ENCODE results near the gene SPINT1.

SPINT1 gene

DNA sequence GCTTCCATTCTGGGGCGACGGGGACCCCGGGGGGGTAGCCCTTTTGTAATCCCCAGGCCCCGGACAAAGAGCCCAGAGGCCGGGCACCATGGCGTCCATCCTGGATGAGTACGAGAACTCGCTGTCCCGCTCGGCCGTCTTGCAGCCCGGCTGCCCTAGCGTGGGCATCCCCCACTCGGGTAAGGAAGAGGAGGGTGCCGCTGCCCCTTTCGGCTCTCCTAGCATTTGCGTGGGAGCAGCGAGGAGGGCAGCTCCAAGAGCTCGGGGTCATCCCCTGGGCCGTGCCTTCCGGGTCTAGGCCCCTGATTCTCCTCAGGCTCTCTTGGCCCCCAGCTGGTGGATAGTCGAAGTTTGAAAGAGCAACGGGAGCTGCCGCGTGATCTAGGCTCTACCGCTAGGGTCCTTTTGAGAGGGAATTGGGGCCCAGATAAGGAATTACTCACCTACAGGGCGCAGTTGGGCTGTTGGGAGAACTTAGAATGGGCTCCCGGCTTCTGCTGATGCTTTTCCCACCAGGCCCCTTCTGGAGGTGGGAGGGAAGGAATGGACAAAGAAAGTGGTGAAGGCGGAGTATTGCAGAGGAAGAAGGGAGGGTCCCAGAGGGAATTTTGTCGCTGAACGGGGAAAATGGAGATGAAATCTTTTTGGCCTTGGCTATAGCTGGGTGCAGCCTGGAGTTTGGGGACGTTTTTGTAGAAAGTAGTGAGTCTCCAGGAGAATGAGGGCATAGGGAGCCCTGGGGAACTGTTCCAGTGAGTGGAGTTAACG, 51.0 kb downstream of the SPINT1 start:
- no peak for DNase-seq

DNA sequence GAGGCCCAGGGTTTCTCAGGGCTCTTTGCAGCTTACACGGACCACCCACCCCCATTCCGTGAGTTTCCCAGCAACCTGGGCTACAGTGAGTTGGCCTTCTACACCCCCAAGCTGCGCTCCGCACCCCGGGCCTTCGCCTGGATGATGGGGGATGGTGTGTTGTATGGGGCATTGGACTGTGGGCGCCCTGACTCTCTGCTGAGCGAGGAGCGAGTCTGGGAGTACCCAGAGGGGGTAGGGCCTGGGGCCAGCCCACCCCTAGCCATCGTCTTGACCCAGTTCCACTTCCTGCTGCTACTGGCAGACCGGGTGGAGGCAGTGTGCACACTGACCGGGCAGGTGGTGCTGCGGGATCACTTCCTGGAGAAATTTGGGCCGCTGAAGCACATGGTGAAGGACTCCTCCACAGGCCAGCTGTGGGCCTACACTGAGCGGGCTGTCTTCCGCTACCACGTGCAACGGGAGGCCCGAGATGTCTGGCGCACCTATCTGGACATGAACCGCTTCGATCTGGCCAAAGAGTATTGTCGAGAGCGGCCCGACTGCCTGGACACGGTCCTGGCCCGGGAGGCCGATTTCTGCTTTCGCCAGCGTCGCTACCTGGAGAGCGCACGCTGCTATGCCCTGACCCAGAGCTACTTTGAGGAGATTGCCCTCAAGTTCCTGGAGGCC, 55.8 kb downstream of the SPINT1 start:
- DNase-seq, result no peak

DNA sequence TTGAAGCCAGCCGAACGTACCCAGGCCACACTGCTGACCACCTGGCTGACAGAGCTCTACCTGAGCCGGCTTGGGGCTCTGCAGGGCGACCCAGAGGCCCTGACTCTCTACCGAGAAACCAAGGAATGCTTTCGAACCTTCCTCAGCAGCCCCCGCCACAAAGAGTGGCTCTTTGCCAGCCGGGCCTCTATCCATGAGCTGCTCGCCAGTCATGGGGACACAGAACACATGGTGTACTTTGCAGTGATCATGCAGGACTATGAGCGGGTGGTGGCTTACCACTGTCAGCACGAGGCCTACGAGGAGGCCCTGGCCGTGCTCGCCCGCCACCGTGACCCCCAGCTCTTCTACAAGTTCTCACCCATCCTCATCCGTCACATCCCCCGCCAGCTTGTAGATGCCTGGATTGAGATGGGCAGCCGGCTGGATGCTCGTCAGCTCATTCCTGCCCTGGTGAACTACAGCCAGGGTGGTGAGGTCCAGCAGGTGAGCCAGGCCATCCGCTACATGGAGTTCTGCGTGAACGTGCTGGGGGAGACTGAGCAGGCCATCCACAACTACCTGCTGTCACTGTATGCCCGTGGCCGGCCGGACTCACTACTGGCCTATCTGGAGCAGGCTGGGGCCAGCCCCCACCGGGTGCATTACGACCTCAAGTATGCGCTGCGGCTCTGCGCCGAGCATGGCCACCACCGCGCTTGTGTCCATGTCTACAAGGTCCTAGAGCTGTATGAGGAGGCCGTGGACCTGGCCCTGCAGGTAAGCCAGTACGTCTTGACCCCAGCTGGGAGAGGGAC, 56.6 kb downstream of the SPINT1 start:
- no peak for DNase-seq

DNA sequence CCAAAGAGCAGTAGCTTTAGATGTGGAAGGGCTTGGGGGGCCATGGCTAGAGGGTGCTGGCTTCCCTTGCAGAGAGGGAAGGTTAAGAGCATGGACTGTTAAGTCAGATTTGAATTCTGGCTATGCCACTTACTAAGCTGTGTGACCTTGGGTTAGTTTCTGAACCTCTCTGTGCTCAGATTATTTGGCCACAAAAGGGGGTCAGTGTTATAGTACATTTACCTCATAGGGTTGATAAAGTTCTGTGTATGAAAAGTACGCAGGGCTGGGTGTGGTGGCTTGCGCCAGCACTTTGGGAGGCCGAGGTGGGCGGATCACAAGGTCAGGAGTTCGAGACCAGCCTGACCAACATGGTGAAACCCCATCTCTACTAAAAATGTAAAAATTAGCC, 57.2 kb downstream of the SPINT1 start:
- DNase-seq, result no peak

DNA sequence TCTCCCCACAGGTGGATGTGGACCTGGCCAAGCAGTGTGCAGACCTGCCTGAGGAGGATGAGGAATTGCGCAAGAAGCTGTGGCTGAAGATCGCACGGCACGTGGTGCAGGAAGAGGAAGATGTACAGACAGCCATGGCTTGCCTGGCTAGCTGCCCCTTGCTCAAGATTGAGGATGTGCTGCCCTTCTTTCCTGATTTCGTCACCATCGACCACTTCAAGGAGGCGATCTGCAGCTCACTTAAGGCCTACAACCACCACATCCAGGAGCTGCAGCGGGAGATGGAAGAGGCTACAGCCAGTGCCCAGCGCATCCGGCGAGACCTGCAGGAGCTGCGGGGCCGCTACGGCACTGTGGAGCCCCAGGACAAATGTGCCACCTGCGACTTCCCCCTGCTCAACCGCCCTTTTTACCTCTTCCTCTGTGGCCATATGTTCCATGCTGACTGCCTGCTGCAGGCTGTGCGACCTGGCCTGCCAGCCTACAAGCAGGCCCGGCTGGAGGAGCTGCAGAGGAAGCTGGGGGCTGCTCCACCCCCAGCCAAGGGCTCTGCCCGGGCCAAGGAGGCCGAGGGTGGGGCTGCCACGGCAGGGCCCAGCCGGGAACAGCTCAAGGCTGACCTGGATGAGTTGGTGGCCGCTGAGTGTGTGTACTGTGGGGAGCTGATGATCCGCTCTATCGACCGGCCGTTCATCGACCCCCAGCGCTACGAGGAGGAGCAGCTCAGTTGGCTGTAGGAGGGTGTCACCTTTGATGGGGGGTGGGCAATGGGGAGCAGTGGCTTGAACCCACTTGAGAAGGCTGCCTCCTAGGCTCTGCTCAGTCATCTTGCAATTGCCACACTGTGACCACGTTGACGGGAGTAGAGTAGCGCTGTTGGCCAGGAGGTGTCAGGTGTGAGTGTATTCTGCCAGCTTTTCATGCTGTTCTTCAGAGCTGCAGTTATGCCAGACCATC, 59.0 kb downstream of the SPINT1 start:
- no peak for DNase-seq

DNA sequence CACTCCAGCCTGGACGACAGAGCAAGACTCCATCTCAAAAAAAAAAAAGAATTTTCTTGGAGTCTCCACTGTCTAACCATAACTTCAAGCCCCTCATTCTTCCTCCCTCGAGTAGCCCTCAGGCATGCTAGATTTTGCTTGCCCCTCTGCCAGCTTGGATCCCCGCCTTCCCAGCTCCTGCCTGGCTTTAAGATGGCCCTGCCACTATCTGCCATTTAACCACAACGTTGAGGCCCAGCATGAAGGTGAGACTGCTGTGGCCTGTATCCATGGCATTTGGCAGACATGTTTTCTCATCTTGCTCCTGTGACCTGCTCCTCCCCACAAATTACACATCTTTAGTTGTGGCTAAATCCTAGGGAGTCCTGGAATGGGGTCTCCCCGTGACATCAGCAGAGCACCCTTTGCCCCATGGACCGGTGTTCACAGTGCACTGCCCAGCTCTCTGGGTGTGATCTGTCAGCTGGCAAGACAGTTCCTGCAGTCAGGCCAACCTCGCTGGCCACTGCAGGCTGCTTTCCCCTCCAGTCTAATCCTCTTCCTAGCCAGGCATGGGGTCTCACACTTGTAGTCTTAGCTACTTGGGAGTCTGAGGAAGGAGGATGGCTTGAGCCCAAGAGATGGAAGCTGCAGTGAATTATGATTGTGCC, 60.8 kb downstream of the SPINT1 start:
- DNase-seq, result no peak

- DNase-seq, result peak; percentile 66
Observed at GRCh38 chr15:40906091-40906990, 62.5 kb downstream of the SPINT1 start.

GRCh38 chr15:40906991-40907802, 63.3 kb downstream of the SPINT1 start:
- DNase-seq, result no peak
